Activated naive CD8-positive, alpha-beta T cell treated with anti-CD3 and anti-CD28 coated beads, Interleukin-2, amount 10 ng/mL, durations not matched to agents 7 days and 5 days (primary cell): ENCODE results near the gene TSPAN17. TPM values are rescaled to one million over a fixed set of nuclear protein-coding genes. Genes with fewer than 3 reads are reported as not detected.

ENCODE experiments used
- ATAC-seq: fragments of 150-1000 bp; cut with Tn5 transposase; one replicate; pipeline ENCODE4 v1.10.0; 2021; ENCODE audit warnings: low read depth, moderate library complexity
- POLR2A ChIA-PET: fragments of 350-600 bp; sonication (Branson Sonifier 250); formaldehyde crosslinking; loops from one replicate; lab custom pipeline; 2021; ENCODE audit warnings: antibody characterized with exemption; lab: Charles Lee
- DNase-seq: peaks from one replicate; pipeline ENCODE4 v3.0.0; 2021
- H3K27ac Mint-ChIP-seq: one replicate; pipeline ENCODE4 v1.8.0; 2022; ENCODE audit warnings: mild to moderate bottlenecking, mixed read lengths
- H3K27me3 Mint-ChIP-seq: one replicate; pipeline ENCODE4 v1.8.0; 2022; ENCODE audit warnings: mild to moderate bottlenecking, moderate library complexity, mixed read lengths
- H3K36me3 Mint-ChIP-seq: one replicate; pipeline ENCODE4 v1.8.0; 2021; ENCODE audit warnings: mild to moderate bottlenecking, mixed read lengths
- H3K4me1 Mint-ChIP-seq: one replicate; pipeline ENCODE4 v1.8.0; 2021; ENCODE audit warnings: mixed read lengths
- H3K4me3 Mint-ChIP-seq: one replicate; pipeline ENCODE4 v1.8.0; 2022; ENCODE audit warnings: mild to moderate bottlenecking, moderate library complexity, mixed read lengths
- H3K9me3 Mint-ChIP-seq: one replicate; pipeline ENCODE4 v1.8.0; 2021; ENCODE audit warnings: mixed read lengths
- total RNA-seq, 2 experiments: library from RNA; stranded (reverse); gene quantifications; one replicate each; pipeline ENCODE4 v1.2.3, GENCODE V29; 2021

TSPAN17 gene
- total RNA-seq, 2 experiments from 2014 or later: 39.6 to 40.7 TPM

GRCh38 chr5:176676361-176676824, 29.1 kb downstream of the TSPAN17 start:
- POLR2A ChIA-PET: no interaction called here
- ATAC-seq: no peak
- DNase-seq: no peak
- no peaks in the 10 kb centered on the region for H3K9me3 Mint-ChIP-seq
- no peaks in the 10 kb centered on the region for H3K36me3 Mint-ChIP-seq
- H3K27ac Mint-ChIP-seq: no peak overlapping the region
- peaks cover 25% of the 10 kb centered on the region for H3K27me3 Mint-ChIP-seq
- no peaks in the 10 kb centered on the region for H3K4me1 Mint-ChIP-seq
- no peak overlapping the region for H3K4me3 Mint-ChIP-seq

GRCh38 chr5:176677209-176677939, 30.1 kb downstream of the TSPAN17 start:
- DNase-seq (no peak), ATAC-seq (no peak)
- H3K9me3 Mint-ChIP-seq: no peaks in the 10 kb centered on the region
- POLR2A ChIA-PET: no interaction called here
- H3K4me3 Mint-ChIP-seq: no peak overlapping the region
- no peak overlapping the region for H3K27ac Mint-ChIP-seq
- no peaks in the 10 kb centered on the region for H3K4me1 Mint-ChIP-seq
- no peaks in the 10 kb centered on the region for H3K36me3 Mint-ChIP-seq
- H3K27me3 Mint-ChIP-seq: peaks cover 34% of the 10 kb centered on the region

GRCh38 chr5:176678584-176678983, 31.3 kb downstream of the TSPAN17 start:
- Mint-ChIP-seq H3K27ac (no peak overlapping the region), H3K4me1 (no peaks in the 10 kb centered on the region), H3K4me3 (no peak overlapping the region), H3K27me3 (peaks cover 40% of the 10 kb centered on the region), H3K36me3 (no peaks in the 10 kb centered on the region), H3K9me3 (no peaks in the 10 kb centered on the region)
- POLR2A ChIA-PET: no interaction called here
- ATAC-seq (no peak), DNase-seq (no peak)

GRCh38 chr5:176679365-176680225, 32.3 kb downstream of the TSPAN17 start:
- no peak for DNase-seq
- no peak for ATAC-seq
- H3K4me1 Mint-ChIP-seq: no peaks in the 10 kb centered on the region
- no peaks in the 10 kb centered on the region for H3K36me3 Mint-ChIP-seq
- POLR2A ChIA-PET: no interaction called here
- no peaks in the 10 kb centered on the region for H3K9me3 Mint-ChIP-seq
- peaks cover 39% of the 10 kb centered on the region for H3K27me3 Mint-ChIP-seq
- no peak overlapping the region for H3K27ac Mint-ChIP-seq
- no peak overlapping the region for H3K4me3 Mint-ChIP-seq

GRCh38 chr5:176680226-176680563, 32.9 kb downstream of the TSPAN17 start:
- Mint-ChIP-seq H3K4me3 (no peak overlapping the region), H3K4me1 (no peaks in the 10 kb centered on the region), H3K9me3 (peaks cover 2% of the 10 kb centered on the region), H3K27me3 (peaks cover 43% of the 10 kb centered on the region), H3K27ac (no peak overlapping the region), H3K36me3 (no peaks in the 10 kb centered on the region)
- no peak for ATAC-seq
- POLR2A ChIA-PET: no interaction called here
- no peak for DNase-seq

- ATAC-seq (no peak), DNase-seq (no peak)
- Mint-ChIP-seq H3K4me3 (no peak overlapping the region), H3K9me3 (peaks cover 6% of the 10 kb centered on the region), H3K4me1 (no peaks in the 10 kb centered on the region), H3K27me3 (peaks cover 42% of the 10 kb centered on the region), H3K36me3 (no peaks in the 10 kb centered on the region), H3K27ac (no peak overlapping the region)
- POLR2A ChIA-PET: no interaction called here
Observed at GRCh38 chr5:176682016-176682531, 34.8 kb downstream of the TSPAN17 start.

GRCh38 chr5:176685010-176685409, 37.7 kb downstream of the TSPAN17 start:
- POLR2A ChIA-PET: no interaction called here
- no peaks in the 10 kb centered on the region for H3K4me1 Mint-ChIP-seq
- no peak overlapping the region for H3K27ac Mint-ChIP-seq
- ATAC-seq (no peak), DNase-seq (no peak)
- peaks cover 35% of the 10 kb centered on the region for H3K27me3 Mint-ChIP-seq
- no peak overlapping the region for H3K4me3 Mint-ChIP-seq
- peaks cover 6% of the 10 kb centered on the region for H3K9me3 Mint-ChIP-seq
- no peaks in the 10 kb centered on the region for H3K36me3 Mint-ChIP-seq

- peaks cover 37% of the 10 kb centered on the region for H3K27me3 Mint-ChIP-seq
- ATAC-seq (no peak), DNase-seq (no peak)
- POLR2A ChIA-PET: no interaction called here
- H3K27ac Mint-ChIP-seq: no peak overlapping the region
- H3K36me3 Mint-ChIP-seq: no peaks in the 10 kb centered on the region
- no peak overlapping the region for H3K4me3 Mint-ChIP-seq
- no peaks in the 10 kb centered on the region for H3K4me1 Mint-ChIP-seq
- peaks cover 6% of the 10 kb centered on the region for H3K9me3 Mint-ChIP-seq
Observed at GRCh38 chr5:176687247-176687646, 40.0 kb downstream of the TSPAN17 start.

- Mint-ChIP-seq H3K27ac (no peak overlapping the region), H3K36me3 (no peaks in the 10 kb centered on the region), H3K4me3 (no peak overlapping the region), H3K4me1 (no peaks in the 10 kb centered on the region), H3K27me3 (peaks cover 36% of the 10 kb centered on the region), H3K9me3 (peaks cover 6% of the 10 kb centered on the region)
- ATAC-seq (no peak), DNase-seq (no peak)
- POLR2A ChIA-PET: no interaction called here
Observed at GRCh38 chr5:176687881-176688280, 40.6 kb downstream of the TSPAN17 start.

- ATAC-seq: no peak
- no peak overlapping the region for H3K27ac Mint-ChIP-seq
- POLR2A ChIA-PET: no interaction called here
- no peak for DNase-seq
- peaks cover 46% of the 10 kb centered on the region for H3K27me3 Mint-ChIP-seq
- no peak overlapping the region for H3K4me3 Mint-ChIP-seq
- H3K9me3 Mint-ChIP-seq: peaks cover 1% of the 10 kb centered on the region
- H3K36me3 Mint-ChIP-seq: no peaks in the 10 kb centered on the region
- no peaks in the 10 kb centered on the region for H3K4me1 Mint-ChIP-seq
Observed at GRCh38 chr5:176690911-176691310, 43.6 kb downstream of the TSPAN17 start.

GRCh38 chr5:176691524-176691923, 44.2 kb downstream of the TSPAN17 start:
- Mint-ChIP-seq H3K27me3 (peaks cover 50% of the 10 kb centered on the region), H3K4me1 (no peaks in the 10 kb centered on the region), H3K27ac (no peak overlapping the region), H3K36me3 (no peaks in the 10 kb centered on the region), H3K9me3 (no peaks in the 10 kb centered on the region), H3K4me3 (no peak overlapping the region)
- POLR2A ChIA-PET: no interaction called here
- ATAC-seq (no peak), DNase-seq (no peak)

GRCh38 chr5:176692326-176692725, 45.0 kb downstream of the TSPAN17 start:
- POLR2A ChIA-PET: no interaction called here
- no peak overlapping the region for H3K4me3 Mint-ChIP-seq

GRCh38 chr5:176692839-176693476, 45.7 kb downstream of the TSPAN17 start:
- POLR2A ChIA-PET: no interaction called here
- Mint-ChIP-seq H3K9me3 (no peaks in the 10 kb centered on the region), H3K27me3 (peaks cover 63% of the 10 kb centered on the region), H3K4me3 (no peak overlapping the region), H3K27ac (no peak overlapping the region), H3K36me3 (no peaks in the 10 kb centered on the region), H3K4me1 (no peaks in the 10 kb centered on the region)
- no peak for DNase-seq
- ATAC-seq: no peak

More at GRCh38 chr5:176692326-176692725, 45.0 kb downstream of the TSPAN17 start:
- H3K27me3 Mint-ChIP-seq: peaks cover 56% of the 10 kb centered on the region
- DNase-seq (no peak), ATAC-seq (no peak)
- no peaks in the 10 kb centered on the region for H3K4me1 Mint-ChIP-seq
- no peaks in the 10 kb centered on the region for H3K36me3 Mint-ChIP-seq
- H3K27ac Mint-ChIP-seq: no peak overlapping the region
- H3K9me3 Mint-ChIP-seq: no peaks in the 10 kb centered on the region
